MCF 10A (cell line): ENCODE measurements around the gene TCF4. TPM values are rescaled to one million over a fixed set of nuclear protein-coding genes. Genes with fewer than 3 reads are reported as not detected.
A peak's percentile ranks its signal among the peaks of the same experiment; 100 is the strongest.

ENCODE experiments used
- BruUV-seq: library from RNA; stranded (reverse); fragments of 400-500 nt; replicated peaks from 2 replicates; lab custom pipeline; 2021; lab: Mats Ljungman, UMichigan
- CTCF ChIA-PET: fragments of 300-600 bp; sonication (Branson Sonifier 250); formaldehyde crosslinking; extraction: SDS; loops from one replicate; lab custom pipeline; 2021; ENCODE audit warnings: antibody characterized with exemption, inconsistent platforms; lab: Yijun Ruan, JAX
- POLR2A ChIA-PET: fragments of 300-600, 350-650 bp; sonication (Branson Sonifier 250); formaldehyde crosslinking; extraction: SDS; loops from one replicate; lab custom pipeline; 2020; ENCODE audit warnings: antibody characterized with exemption, inconsistent platforms; lab: Yijun Ruan, JAX
- DNase-seq: peaks from one replicate; pipeline ENCODE4 v3.0.0-alpha.2; 2018; ENCODE audit not compliant: unreplicated experiment
- H3K27ac Mint-ChIP-seq: one replicate; pipeline ENCODE4 v1.8.0; 2022; ENCODE audit warnings: mild to moderate bottlenecking, low read depth, mixed read lengths; ENCODE audit not compliant: unreplicated experiment
- H3K27me3 Mint-ChIP-seq: one replicate; pipeline ENCODE4 v1.8.0; 2022; ENCODE audit warnings: mixed read lengths; ENCODE audit not compliant: insufficient read depth, unreplicated experiment
- H3K36me3 Mint-ChIP-seq: one replicate; pipeline ENCODE4 v1.8.0; 2022; ENCODE audit warnings: mild to moderate bottlenecking, moderate library complexity, mixed read lengths; ENCODE audit not compliant: insufficient read depth, unreplicated experiment
- H3K4me1 Mint-ChIP-seq: one replicate; pipeline ENCODE4 v1.8.0; 2022; ENCODE audit warnings: mixed read lengths; ENCODE audit not compliant: insufficient read depth, unreplicated experiment
- H3K4me3 Mint-ChIP-seq: one replicate; pipeline ENCODE4 v1.8.0; 2022; ENCODE audit warnings: mild to moderate bottlenecking, moderate library complexity, mixed read lengths; ENCODE audit not compliant: unreplicated experiment
- H3K9me3 Mint-ChIP-seq: one replicate; pipeline ENCODE4 v1.8.0; 2022; ENCODE audit warnings: mixed read lengths; ENCODE audit not compliant: unreplicated experiment
- intact Hi-C: fragments of 100-400 bp; cut with micrococcal nuclease; formaldehyde crosslinking; loops from 2 replicates; pipeline ENCODE4 v1.14.1; 2022
- total RNA-seq: library from RNA; stranded (reverse); gene quantifications from 2 replicates; pipeline ENCODE4 v1.2.3, GENCODE V29; 2022
- TF ChIP-seq, protein P1 (sequence below): fragments of 200-600 bp; IDR thresholded peaks from one replicate; pipeline ENCODE4 v1.8.0; 2022; ENCODE audit warnings: antibody characterized with exemption, mild to moderate bottlenecking; ENCODE audit not compliant: unreplicated experiment

TCF4 gene
- total RNA-seq, 1 experiment from 2014 or later = 6.2 TPM

DNA sequence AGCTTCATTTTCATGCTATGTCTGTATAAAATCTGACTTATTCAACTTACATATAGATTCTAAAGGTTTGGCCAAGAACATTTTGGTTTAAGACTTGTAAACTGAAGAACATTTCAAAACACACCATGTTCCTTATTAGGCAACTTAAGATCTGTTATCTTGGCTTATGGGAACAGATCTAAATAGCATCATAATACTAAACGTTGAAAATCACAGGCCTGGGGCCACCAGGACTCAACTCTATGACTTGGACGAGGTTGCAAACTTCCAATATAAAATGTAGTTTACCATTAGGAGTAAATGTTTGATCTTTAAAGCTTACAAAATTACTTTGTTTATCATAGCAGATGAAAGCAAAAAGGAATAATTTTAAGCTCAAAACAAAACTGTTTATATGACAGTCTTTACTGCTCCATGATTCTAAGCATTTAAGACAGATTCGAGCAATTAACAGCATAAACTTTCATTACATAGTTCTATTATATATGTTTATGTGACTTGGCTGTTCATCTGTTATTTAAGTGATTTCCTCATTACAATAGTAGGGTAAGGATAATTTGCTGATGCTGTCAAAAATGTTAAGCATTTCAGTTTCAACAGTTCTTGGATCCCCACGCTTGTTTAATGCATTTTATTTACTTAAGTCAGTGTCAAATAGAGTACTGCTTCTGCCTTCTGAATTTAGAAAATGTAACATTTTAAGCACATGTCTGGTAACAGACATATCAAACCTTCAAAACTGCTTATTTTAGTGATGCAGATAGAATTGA, 8.3 kb downstream of the TCF4 start:
- H3K36me3 Mint-ChIP-seq = no peaks in the 10 kb centered on the region
- BruUV-seq = no TSS peak
- no peak for DNase-seq
- H3K9me3 Mint-ChIP-seq = no peaks in the 10 kb centered on the region
- ChIA-PET CTCF (interaction anchor here (1.0 to 1.9 kb wide), 3 partner anchors 57 to 279 kb away, joined by 3 to 5 read pairs (median 4); no protein-coding TSS in a partner anchor), POLR2A (interaction anchor here (0.6 to 1.0 kb wide), 2 partner anchors 67 to 282 kb away, joined by 3 to 4 read pairs; no protein-coding TSS in a partner anchor)
- no peak overlapping the region for H3K27ac Mint-ChIP-seq
- H3K4me1 Mint-ChIP-seq = no peaks in the 10 kb centered on the region
- H3K4me3 Mint-ChIP-seq = no peak overlapping the region
- TF ChIP-seq, protein P1, sequence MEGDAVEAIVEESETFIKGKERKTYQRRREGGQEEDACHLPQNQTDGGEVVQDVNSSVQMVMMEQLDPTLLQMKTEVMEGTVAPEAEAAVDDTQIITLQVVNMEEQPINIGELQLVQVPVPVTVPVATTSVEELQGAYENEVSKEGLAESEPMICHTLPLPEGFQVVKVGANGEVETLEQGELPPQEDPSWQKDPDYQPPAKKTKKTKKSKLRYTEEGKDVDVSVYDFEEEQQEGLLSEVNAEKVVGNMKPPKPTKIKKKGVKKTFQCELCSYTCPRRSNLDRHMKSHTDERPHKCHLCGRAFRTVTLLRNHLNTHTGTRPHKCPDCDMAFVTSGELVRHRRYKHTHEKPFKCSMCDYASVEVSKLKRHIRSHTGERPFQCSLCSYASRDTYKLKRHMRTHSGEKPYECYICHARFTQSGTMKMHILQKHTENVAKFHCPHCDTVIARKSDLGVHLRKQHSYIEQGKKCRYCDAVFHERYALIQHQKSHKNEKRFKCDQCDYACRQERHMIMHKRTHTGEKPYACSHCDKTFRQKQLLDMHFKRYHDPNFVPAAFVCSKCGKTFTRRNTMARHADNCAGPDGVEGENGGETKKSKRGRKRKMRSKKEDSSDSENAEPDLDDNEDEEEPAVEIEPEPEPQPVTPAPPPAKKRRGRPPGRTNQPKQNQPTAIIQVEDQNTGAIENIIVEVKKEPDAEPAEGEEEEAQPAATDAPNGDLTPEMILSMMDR = no peak
- intact Hi-C loops = loop anchor here (10.0 kb wide), 1 partner anchor 995 kb away; no protein-coding TSS in a partner anchor
- no peaks in the 10 kb centered on the region for H3K27me3 Mint-ChIP-seq

DNA sequence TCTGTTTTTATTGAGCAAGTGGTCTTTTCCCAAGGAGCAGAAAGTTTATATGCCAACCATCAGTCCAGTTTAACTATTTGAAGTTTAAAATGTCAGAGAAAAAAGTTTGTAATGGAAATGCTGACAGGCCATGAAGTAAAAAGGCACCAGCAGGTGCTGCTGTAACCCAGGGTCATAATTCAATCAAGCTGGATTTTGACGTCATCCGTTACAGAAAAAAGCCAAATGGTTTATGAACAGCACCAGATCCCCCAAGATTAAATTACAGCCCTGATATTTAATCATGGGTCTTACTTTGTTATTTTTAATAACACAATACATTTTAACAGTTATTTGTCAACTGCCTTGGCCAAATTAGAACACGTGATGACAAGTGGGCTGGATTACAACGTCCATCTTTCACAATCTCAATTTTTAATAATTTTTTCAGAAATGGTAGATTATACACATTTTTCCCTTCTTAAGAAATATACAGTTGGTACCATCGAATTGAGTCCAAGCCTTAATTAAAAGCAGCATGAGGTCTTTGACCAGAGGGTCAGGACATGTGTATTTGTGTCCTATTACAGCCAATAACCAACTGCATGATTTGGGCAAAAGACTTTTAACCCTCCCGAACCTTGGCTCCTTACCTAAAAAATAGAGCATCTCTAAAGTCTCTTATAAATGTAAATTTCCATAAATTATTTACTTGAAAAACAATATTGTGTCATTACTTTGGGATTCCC, 10.0 kb downstream of the TCF4 start:
- H3K36me3 Mint-ChIP-seq = no peaks in the 10 kb centered on the region
- DNase-seq = peak; percentile 2
- BruUV-seq = no TSS peak
- CTCF ChIA-PET = interaction anchor here (0.6 to 1.9 kb wide), 4 partner anchors 162 to 996 kb away, joined by 3 to 6 read pairs (median 4); no protein-coding TSS in a partner anchor
- H3K27ac Mint-ChIP-seq = no peak overlapping the region
- H3K4me1 Mint-ChIP-seq = no peaks in the 10 kb centered on the region
- TF ChIP-seq, protein P1 = peak; percentile 12
- no peaks in the 10 kb centered on the region for H3K9me3 Mint-ChIP-seq
- POLR2A ChIA-PET = no interaction called here
- no peaks in the 10 kb centered on the region for H3K27me3 Mint-ChIP-seq
- intact Hi-C loops = no loop called here
- H3K4me3 Mint-ChIP-seq = no peak overlapping the region

DNA sequence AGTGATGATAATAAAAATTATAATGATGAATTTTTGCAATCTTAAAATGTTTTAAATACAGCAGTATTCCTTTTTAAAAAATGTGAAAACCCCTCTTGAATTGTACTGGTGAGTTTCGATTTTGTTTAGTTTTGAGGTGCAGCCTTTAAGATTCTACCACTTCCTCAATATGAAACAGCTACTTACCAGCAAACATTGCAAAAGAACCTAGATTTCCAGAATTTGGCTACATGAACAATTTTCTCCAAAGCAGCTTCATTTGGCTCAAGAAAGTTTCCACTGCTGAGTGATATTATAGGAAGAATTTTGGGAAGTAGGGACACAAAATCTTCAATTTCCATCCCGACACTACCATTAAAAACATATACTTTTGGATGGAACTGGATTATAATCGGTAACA, 12.0 kb downstream of the TCF4 start:
- CTCF ChIA-PET = interaction anchor here (1.0 to 1.9 kb wide), 2 partner anchors 11 to 161 kb away, joined by 3 to 4 read pairs; no protein-coding TSS in a partner anchor
- no peaks in the 10 kb centered on the region for H3K27me3 Mint-ChIP-seq
- intact Hi-C loops = no loop called here
- no TSS peak for BruUV-seq
- TF ChIP-seq, protein P1 = no peak
- H3K4me1 Mint-ChIP-seq = no peaks in the 10 kb centered on the region
- no peak overlapping the region for H3K4me3 Mint-ChIP-seq
- no peak for DNase-seq
- no peaks in the 10 kb centered on the region for H3K36me3 Mint-ChIP-seq
- no peak overlapping the region for H3K27ac Mint-ChIP-seq
- POLR2A ChIA-PET = no interaction called here
- no peaks in the 10 kb centered on the region for H3K9me3 Mint-ChIP-seq

- CTCF ChIA-PET = no interaction called here
- TF ChIP-seq, protein P1 = no peak
- H3K27ac Mint-ChIP-seq = no peak overlapping the region
- no peaks in the 10 kb centered on the region for H3K9me3 Mint-ChIP-seq
- H3K36me3 Mint-ChIP-seq = no peaks in the 10 kb centered on the region
- no TSS peak for BruUV-seq
- intact Hi-C loops = no loop called here
- DNase-seq = no peak
- H3K4me1 Mint-ChIP-seq = no peaks in the 10 kb centered on the region
- H3K27me3 Mint-ChIP-seq = no peaks in the 10 kb centered on the region
- H3K4me3 Mint-ChIP-seq = no peak overlapping the region
- POLR2A ChIA-PET = interaction anchor here (0.7 kb wide), 1 partner anchor 86 kb away, joined by 3 read pairs; no protein-coding TSS in a partner anchor
Measured at GRCh38 chr18:55575066-55575465, 12.9 kb downstream of the TCF4 start.
